ENCODE results near the gene LARGE1. TPM values are rescaled to one million over a fixed set of nuclear protein-coding genes. Genes with fewer than 3 reads are reported as not detected.

Gene LARGE1
- total and polyA plus RNA-seq, 2 of the 8 experiments (the other 6 are each of a cell fraction or from before 2014, with no cell fraction given) = 43.7 to 83.0 TPM

- Histone ChIP-seq H3K4ac (replicated peaks; ENCODE audit: insufficient read length, low read depth, low read length) (no peak overlapping the region), H3K9ac (replicated peaks in 1 of 4; ENCODE audit: extremely low read depth in 1 of 4, low read depth in 3 of 4, low read length in 3 of 4) (no peak overlapping the region), H3K4me1 (replicated peaks in 1 of 4; ENCODE audit: control insufficient read depth in 3 of 4, insufficient read depth in 4 of 4, low read length in 3 of 4) (peaks cover 0 to 2% (median under 1%) of the 10 kb centered on the region in 4 experiments; a peak in 2 of 7 replicates), H3K4me3 (ENCODE audit: extremely low read depth in 1 of 4, insufficient read depth in 2 of 4, low read depth in 3 of 4, low read length in 4 of 4) (no peak overlapping the region), H2AK5ac (ENCODE audit: low read depth, low read length) (no peak overlapping the region), H3K4me2 (ENCODE audit: insufficient read depth in 1 of 2, low read depth in 2 of 2, low read length in 2 of 2) (no peak overlapping the region), H3K9me3 (ENCODE audit: insufficient read depth in 2 of 2, low read depth in 1 of 2, low read length in 1 of 2) (peaks cover 3 to 12% of the 10 kb centered on the region in 2 experiments; a peak in 2 of 4 replicates), H2BK120ac (replicated peaks; ENCODE audit: low read depth, low read length) (no peak overlapping the region), H3K27ac (ENCODE audit: low read depth, low read length) (no peak overlapping the region), H3K79me2 (ENCODE audit: control insufficient read depth in 1 of 2, insufficient read depth in 2 of 2, low read length in 2 of 2) (peaks cover 4 to 88% of the 10 kb centered on the region in 2 experiments; a peak in 3 of 4 replicates), H3K56ac (replicated peaks; ENCODE audit: insufficient read length, low read depth, low read length) (no peak overlapping the region), H2AFZ (ENCODE audit: low read length) (no peak overlapping the region), H4K20me1 (replicated peaks in 1 of 2; ENCODE audit: control insufficient read depth in 1 of 2, insufficient read depth in 2 of 2, low read length in 2 of 2) (no peaks in the 10 kb centered on the region), H3K23me2 (ENCODE audit: low read depth, low read length) (no peaks in the 10 kb centered on the region), H3K27me3 (replicated peaks in 1 of 4; ENCODE audit: control insufficient read depth in 3 of 4, extremely low read depth in 1 of 4, insufficient read depth in 3 of 4, low read length in 3 of 4) (no peaks in the 10 kb centered on the region), H4K91ac (replicated peaks; ENCODE audit: insufficient read length, low read length) (no peak overlapping the region), H3K79me1 (ENCODE audit: low read depth, low read length) (peaks cover 7% of the 10 kb centered on the region; the same call in 1 of the 2 replicates), H4K5ac (ENCODE audit: insufficient read length, low read depth, low read length) (no peak overlapping the region), H4K8ac (ENCODE audit: extremely low read depth, insufficient read depth, low read length) (no peak overlapping the region), H3K23ac (ENCODE audit: insufficient read length) (no peak overlapping the region), H2BK15ac (ENCODE audit: low read length) (no peak overlapping the region), H2BK12ac (ENCODE audit: low read depth, low read length) (no peak overlapping the region), H3K36me3 (ENCODE audit: control insufficient read depth in 2 of 4, insufficient read depth in 4 of 4, low read length in 3 of 4) (peaks cover 0 to 18% (median 0%) of the 10 kb centered on the region in 4 experiments; a peak in 2 of 8 replicates), H3K14ac (ENCODE audit: insufficient read length) (no peak overlapping the region), H2BK5ac (ENCODE audit: low read depth, low read length) (no peak overlapping the region), H2BK20ac (ENCODE audit: low read length) (no peak overlapping the region), H3K18ac (ENCODE audit: extremely low read depth, low read length) (no peak overlapping the region)
- DNase-seq (ENCODE audit: low read depth in 1 of 2, low spot score in 2 of 2) (no peak), FAIRE-seq (no peak)
- ChIA-PET POLR2A (ENCODE audit: partially characterized antibody) (no interaction called here), CTCF (ENCODE audit: partially characterized antibody) (interaction anchor here (1.3 kb wide), 1 partner anchor 12 kb away, joined by 4 read pairs; no protein-coding TSS in a partner anchor)
- 95% methylated on average over 5 of the region's 5 CpGs; no CpG with 5 or more reads in 1 of the 2 experiments for WGBS, 2 experiments (ENCODE audit: extremely low coverage in 1 of 2, insufficient coverage in 1 of 2, insufficient read length in 1 of 2, insufficient replicate concordance in 2 of 2, low coverage in 1 of 2, low lambda C conversion rate in 2 of 2, missing lambda C conversion rate in 1 of 2)
- TF ChIP-seq YY1 (IDR thresholded peaks at IDR 0.05; ENCODE audit: low read depth, low read length) (no peak), EGR1 (IDR thresholded peaks at IDR 0.05; ENCODE audit: borderline replicate concordance, low read depth, low read length) (no peak), E2F6 (IDR thresholded peaks at IDR 0.05) (no peak), GABPA (IDR thresholded peaks at IDR 0.05; ENCODE audit: borderline replicate concordance, insufficient read depth, low read length) (no peak), KDM1A (IDR thresholded peaks at IDR 0.05; ENCODE audit: borderline replicate concordance, low read length) (no peak), KDM4A (IDR thresholded peaks at IDR 0.05; ENCODE audit: low read depth, low read length, severe bottlenecking) (no peak)
Measured at GRCh38 chr22:33717694-33718396, 202.4 kb downstream of the LARGE1 start.
